A549 (cell line): ENCODE measurements around the gene ARHGAP19.

Experiments
- CTCF ChIP-seq: fragments of >200 bp; sonication (Bioruptor Twin); formaldehyde crosslinking; IDR thresholded peaks from 3 replicates; pipeline ENCODE4 v1.5.1; 2016
- POLR2A ChIP-seq: IDR thresholded peaks from 2 replicates; pipeline ENCODE4 v1.6.1; 2012; ENCODE audit warnings: mild to moderate bottlenecking, low read length

- TF ChIP-seq POLR2A (no peak), CTCF (no peak)
Observed at GRCh38 chr10:97325754-97326153, 33.3 kb upstream of the ARHGAP19 start.
